NCI-H82 (cell line): ENCODE data around the gene IRF1.

Experiments
- DNase-seq: peaks from one replicate; lab custom pipeline; 2025; lab: John Stamatoyannopoulos, UW

IRF1 gene

DNA sequence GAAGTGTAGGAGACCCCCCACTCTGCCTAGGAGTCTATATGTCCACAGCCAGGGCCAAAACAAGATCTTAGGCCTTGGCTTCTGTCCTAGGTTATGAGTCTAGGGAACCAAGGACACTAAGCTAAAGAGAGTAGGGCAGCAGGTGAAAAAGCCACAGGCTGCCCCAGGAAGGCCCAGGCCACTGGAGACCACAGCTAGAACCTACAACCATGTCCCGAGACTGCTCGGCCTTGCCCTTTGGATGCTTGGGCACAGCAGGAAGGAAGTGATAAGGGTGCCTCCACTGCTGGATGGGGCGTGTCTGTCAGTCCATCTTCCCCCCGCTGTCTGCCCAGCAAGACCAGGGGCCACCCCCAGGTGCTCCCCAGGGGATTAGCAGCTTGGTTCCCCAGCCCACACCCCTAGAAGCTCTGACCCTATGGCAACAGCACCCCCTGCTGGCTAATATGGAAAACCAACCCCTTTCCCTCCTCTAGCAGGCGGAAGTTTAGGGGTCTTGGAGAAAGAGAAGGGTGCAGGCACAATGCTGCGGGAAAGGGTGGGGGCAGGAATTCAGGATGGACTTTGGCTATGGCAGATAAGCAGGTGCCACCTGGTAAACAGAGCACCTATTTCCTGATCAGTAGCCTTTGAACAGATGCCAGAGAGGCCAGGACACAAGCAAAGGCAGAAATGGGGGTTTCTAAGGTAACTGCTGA, 10.5 kb upstream of the IRF1 start:
- DNase-seq: peak; percentile 76

DNA sequence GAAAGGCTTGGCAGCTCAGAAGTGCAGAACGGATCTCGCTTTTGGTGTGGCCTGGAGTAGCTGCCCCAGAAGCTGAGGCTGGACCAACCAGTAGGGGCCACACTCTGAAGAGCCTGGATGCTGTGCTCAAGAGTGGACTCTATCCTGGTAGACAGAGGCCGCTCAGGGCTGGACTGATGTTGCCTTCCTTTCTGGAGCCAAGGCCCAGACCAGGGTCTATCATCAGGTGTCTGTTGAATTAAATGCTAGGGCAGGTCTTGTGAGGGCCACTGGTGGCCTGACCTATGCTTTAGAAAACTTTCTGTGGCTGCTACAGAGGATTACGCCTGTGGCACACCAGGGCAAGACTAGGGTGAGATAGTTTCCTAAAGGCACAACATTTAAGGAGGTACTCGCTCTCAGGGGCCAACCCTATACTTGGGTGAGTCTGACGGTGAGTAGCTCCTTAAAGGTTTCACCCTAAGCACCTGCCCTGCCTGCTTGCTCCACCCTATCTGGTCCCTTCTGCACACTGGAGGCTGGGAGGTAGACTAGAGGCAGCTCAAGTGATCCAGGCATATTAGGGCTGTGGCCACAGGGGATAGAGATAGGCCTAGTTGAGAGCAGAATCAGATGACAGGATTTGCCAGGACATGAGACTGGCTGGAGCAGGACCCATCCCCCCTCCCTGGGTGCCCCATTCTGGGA, 9.8 kb upstream of the IRF1 start:
- DNase-seq: no peak

DNA sequence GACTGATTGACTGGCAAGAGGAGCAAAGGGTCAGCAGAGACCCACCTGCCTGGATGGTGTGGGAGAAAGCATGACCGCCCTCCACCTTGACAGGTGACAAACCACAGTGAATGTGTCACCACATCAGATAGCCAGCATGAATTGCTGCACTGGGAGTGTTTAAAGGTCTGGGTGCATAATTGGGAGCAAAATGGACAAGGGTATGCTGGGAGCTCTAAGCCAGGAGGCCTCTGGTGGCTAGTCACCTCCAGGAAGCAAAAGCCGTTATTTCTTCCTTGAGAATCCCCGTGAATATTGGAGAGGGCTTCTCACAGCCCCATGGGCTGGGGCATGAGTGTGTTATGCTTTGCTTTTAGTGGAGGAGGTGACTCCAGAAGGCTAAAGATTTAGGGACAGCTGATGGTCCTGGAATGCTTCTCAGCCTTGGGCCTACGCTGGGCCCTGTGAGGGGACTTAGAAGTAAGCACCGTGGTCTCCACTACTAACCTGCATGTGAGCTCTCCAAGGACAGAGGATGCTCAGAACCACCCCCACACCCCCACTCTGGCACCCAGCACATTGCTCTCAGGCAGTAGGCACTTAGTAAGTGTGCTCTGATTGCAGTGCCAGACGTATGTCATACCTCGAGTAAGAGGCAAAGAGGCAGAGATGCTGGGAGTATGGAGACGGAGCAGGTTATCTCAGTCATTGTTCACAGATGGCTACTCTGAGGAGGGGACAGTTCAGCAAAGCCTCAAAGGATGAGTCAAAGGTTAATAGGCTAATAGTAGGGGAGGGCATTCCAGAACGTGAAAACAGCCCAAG, 9.1 kb upstream of the IRF1 start:
- DNase-seq: no peak

DNA sequence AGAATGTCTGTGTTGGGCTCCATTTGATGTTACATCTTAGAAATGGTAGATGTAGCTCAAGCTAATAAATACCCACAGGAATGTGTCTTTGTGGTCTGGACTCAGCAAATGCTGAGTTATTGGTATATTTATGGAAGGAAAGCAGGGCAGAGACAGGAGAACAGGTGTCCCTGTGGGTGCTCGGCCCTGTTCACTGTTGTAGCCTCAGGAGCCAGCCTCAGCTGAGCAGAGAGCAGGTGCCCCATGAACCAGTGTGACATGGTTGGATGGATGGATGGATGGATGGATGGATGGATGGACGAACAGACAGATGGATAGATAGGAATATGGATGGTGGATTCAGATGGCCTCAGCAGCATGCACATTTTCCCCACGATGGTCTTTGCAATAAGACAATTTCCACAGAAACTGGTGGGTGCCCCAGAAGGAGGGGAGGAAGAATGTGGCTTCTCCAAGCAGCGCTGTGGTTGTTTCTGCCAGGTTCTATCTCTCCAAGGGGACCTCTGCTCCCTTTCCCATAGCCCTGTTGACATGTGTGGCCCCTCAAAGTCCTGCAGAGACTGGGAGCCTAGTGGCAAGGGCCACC, 8.2 kb upstream of the IRF1 start:
- DNase-seq: no peak

DNA sequence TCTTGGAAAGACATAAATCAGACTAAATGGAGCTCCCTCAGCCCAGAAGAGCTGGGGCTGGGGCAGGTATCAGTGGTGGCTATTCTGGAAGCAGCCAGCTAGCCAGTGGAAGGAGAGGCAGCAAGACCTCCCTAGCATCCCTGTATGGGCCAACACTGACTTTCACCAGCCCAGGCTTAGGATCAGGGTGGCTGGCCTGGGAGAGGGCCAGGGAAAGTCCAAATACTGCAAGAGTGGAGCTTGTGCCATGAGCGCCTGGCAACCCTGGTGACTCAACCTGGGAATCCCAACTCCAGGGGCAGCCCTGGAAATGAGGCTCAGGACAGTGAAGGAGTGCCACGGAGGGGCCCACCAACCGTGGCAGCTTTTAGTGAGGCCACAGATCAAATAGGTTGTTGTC, 7.6 kb upstream of the IRF1 start:
- no peak for DNase-seq

DNA sequence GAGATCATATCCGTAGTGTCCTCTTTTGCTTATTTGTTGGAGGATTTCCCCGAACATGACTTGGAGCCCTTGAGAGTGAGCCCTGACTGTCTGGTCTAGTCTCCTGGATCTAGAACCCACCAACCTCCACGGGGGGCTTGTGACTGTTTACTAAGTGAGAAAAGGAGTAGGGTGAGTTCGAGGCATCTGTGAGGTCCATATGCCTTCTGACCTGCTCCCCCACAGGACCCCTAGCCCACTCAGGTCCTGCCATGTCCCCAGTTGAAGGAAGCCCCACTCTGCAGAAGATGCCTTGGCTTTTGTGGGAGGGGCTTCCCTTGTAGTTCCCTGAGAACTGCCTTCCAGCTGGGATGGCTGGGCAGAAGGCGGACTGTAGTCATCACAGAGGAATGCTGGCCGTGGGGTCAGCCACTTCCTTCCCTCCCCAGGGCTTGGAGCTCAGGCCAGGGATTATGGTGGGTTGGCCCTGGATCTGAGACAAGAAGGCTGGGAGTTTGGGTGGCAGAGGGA, 7.0 kb upstream of the IRF1 start:
- no peak for DNase-seq

DNA sequence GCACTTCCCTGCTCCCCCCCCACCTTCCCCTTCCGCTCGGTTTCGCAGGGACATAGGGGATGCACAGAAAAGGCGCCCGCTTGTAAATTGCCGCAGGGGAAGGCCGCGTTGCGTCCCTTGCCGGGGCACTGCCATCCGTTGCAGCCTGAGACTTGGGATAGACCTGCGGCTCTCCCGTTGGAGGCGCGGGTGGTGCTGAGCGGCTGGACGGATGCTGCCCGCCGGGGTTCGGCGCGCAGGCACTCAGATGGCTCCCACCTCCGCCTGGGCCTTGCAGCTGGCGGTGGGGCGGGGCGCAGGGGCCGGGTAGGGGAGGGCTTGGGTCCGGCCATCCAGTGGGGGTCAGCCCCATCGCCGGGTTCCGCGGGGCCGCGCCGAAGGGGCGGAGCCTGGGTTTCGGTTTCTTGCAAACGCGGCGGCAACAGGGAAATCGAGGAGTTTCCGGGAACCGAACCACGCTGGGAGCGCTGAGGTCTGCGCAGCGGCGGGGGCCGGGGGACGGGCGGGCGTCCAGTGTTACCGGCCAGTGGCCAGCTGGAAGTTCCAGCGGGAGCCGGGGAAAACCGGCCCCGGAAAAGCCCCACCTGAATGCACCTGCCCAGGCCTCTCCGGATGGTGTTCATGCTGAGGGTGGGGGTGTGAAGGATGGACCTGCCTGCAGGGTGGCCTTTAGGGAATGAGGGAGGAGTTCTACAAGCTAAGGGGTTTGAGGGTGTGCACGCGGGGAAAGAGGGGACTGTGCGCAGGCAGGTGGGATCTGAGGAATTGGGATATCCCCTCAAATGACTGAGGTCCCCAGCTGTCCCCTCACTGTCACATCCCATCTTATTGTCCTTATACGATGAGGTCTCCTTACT, 6.3 kb upstream of the IRF1 start:
- peak; percentile 32 for DNase-seq

DNA sequence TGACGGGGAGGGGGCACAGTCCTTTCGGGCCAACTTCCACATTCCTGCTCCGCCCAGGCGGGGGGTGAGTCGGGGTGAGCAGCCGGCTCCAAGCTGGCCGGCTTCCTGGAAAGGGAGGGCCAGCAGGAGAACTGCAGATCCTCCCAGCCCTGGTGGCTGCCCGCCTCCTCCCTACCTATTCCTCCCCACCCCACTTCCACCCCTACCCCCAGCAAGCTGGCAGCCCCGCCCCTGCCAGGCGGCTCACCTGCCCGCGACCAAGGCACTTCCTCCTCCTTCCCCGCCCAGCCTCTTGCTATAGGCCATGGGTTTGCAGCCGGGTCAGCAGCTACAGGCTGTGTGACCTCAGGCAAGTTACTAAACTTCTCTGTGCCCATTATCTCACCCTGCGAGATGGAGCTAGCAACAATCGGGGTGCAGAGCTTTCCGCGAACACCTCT, 5.6 kb upstream of the IRF1 start:
- peak; percentile 60 for DNase-seq

DNA sequence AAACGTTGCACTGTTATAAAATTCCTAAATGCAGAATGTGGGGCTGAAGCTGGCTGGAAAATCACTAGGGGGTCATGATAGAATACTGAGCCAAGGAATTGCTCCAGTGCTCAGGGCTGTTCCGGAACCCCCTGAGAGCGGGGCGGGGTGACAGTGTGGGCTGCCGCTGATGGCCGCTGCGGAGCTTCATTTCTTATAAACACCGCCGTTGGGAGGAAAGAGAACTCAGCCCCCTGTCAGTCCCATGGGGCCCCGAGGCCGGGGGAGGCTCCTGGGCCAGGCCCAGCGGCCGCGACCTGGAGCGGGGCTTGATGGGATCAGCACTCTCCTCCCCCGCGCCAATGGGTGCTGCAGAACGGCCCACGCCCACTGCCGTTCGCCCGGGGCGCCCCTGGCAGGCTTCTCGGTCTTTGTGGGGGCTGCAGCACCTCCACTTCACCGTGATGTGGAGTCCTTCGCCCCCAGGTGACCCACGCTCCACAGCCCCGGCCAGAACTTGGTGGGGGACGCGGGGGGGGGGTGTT, 5.2 kb upstream of the IRF1 start:
- DNase-seq: peak; percentile 82

DNA sequence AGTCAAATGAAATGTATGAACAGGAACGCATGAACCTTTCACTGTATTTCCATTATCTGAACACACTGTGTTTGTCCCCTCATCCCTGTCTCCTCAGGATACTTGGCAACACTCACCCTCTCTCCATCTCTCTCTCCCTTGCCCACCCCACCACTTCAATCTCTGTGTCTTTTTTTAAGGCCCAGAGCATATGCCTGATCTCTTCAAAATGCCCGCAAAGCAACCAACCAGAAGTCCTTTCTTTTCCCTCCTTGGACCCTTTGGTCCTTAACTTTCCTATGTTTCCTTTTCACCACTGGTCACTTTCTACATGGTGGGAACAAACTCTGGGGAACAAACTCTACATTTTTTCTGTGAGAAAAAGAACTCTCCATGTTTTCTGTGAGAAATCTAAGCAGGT, 3.2 kb upstream of the IRF1 start:
- no peak for DNase-seq

DNA sequence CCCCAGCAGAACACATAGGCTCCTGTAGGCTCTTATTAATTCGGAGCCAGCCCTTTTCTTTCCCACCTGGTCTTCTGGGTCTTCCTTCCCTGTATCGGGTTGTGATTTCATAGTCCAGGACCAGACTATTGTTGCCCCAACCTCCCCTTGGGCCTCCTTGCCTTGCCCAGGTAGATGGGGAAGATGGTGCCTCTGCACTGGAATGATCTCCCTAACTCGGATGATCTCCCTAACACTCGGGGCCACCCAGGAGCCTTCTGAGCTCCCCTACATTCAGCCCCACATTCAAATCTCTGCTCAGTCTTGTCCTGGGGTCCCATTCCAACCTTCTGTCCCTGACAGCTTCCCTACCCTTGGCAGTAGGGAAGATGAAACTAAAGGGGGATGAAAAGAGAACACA, 2.7 kb upstream of the IRF1 start:
- no peak for DNase-seq

DNA sequence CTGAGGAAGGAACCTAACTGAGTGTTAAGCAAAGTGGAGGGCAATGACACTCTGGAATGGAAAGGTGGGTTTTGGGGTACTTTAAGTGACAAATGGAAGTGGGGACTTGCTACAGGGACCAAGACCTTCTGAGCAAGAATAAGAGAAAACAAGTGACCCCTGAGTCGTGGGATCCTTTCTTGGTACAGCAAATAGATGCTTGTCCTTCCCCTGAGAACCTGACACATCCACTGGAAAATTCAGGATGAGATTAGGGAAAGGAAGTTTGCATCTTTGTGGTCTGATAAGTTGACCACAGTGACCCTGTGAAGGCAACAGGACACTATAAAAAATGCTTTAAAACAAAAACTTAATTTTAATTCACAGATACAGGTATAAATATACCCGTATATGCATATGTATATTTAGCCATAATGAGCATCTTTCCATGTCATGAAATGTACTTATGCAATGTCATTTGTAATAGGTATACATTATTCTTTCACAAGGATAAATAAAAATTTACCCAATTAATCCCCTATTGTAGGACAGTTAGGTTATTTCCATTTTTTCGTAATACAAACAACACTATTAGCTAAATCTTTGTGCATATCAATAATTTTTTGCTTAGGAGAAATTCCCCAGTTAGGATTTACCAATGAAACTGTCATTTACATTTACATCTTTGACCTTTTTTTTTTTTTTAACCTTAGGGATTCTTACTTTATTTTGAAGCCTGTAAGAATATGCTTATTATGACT, 2.0 kb upstream of the IRF1 start:
- DNase-seq: no peak

DNA sequence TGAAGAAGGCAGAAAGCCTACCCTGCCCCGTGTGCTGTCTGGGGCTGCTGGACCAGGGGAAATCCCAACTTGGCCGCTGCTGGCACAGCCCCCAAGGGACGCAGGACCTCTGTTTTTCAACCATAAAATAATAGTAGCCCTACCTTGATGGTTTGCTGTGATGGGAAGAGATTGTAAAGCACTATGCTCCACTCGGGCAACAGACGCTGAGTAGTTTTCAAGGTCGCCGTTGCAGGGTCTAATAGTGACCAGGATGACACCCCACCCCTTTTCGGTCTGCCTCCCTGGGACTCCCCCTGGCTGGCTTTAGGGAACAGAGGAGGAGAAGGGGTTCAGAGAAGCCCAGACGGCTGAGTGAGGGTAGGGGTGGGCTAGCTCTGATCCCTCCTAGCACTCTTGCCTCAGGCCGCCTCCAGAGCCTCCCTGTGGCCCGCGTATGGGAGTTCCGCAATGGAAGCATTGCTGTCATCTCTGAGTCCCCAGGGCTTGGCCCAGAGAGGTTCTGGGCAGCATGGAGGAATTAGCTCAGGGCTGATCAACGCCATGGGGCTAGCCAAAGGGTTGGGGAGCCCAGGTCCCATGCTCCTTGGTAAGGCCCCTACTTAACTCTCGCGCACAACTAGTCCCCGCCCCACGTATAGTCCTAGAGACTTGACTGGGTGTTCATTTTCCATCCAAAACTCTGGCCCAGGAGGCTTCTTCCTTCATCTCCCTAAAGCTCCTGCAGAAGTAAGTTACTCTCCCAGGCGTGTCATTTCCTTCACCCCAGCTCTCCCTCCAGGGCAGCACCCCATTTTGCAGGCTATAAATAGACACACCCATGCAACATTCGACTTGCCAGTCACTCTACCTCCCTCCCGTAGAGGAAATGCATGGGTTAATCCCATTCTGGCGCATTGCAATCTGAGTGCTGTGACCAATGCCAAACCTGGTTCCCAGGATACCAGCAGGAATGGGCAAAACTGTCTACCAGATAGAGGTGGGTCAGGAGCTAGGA, 1.1 kb upstream of the IRF1 start:
- no peak for DNase-seq

DNA sequence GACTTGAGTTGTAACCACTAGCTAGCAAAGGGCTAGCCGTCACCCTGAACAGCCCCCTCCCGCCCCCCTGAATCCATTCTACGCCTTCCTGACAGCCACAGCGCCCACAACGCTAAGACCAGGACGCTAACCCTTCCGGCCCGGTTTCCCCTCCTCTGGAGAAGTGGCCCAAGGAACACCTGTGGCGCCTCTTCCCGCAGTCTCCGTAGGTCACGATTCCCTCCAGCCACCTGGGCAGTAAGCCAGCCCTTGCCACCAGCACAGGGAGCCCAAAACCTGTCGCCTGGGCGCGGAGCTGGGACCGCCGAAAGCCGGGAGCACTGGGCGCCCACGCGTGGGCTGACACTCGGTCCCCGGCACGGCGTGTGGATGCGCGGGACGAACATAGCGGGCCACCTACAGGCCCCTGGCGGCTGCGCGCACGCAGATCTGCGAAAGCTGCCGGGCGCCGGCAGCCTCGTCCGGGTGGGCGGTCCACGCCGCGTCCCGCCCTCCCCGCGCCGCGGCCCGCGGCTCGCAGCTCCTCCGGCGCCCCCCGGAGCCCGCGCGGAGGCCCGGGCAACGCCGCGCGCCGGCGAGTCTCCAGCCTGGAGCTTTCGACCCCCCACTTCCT, 596 bp downstream of the IRF1 start:
- DNase-seq: peak; percentile 45

DNA sequence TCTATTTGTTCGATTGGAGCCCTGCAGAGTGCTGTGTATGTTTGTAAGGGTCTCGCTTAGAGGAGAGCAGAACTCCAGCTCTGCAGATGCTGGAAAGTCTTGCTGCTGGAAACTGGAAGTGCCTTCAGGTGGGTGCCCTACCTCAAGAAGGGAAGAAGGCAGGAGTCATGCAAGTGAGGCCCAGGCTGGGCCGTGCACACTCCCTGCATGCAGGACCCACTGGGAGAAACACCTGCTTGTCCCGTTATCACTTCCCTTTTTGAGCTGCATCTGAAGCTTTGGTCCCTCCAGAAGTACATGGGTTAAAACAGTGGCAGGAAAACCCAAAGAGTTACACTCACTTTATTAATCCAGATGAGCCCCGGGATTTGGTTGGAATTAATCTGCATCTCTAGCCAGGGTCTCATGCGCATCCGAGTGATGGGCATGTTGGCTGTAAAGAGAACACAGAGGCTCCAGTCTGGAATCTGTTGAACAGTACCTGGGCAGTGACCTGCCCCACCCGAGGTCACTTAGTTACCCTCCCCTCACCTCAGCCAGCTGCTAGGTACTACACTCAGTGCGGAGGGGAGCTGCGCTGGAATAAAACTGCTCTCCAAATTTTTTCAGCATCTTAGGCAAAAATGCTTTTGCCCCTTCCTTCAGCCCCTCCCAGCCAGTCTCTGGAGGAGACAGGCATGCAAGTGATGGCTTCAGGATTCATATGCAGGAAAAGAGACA, 1.4 kb downstream of the IRF1 start:
- no peak for DNase-seq

DNA sequence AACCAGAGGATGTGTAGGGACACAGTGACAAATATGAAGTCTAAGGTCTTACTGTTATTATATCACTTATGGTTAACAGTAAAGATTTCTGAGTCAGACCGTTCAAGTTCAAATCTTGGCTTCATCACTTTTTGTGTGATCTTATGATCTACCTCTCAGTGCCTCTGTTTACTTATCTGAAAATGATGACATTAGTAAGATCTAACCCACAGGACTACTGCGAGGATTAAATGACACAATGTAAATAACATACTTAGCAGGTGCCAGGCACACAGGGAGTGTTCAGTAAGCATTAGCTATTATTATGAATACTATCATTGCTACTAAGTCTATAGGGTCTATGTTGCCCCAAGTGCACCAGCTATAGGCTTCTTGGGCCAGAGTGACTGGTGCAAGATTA, 2.0 kb downstream of the IRF1 start:
- no peak for DNase-seq

DNA sequence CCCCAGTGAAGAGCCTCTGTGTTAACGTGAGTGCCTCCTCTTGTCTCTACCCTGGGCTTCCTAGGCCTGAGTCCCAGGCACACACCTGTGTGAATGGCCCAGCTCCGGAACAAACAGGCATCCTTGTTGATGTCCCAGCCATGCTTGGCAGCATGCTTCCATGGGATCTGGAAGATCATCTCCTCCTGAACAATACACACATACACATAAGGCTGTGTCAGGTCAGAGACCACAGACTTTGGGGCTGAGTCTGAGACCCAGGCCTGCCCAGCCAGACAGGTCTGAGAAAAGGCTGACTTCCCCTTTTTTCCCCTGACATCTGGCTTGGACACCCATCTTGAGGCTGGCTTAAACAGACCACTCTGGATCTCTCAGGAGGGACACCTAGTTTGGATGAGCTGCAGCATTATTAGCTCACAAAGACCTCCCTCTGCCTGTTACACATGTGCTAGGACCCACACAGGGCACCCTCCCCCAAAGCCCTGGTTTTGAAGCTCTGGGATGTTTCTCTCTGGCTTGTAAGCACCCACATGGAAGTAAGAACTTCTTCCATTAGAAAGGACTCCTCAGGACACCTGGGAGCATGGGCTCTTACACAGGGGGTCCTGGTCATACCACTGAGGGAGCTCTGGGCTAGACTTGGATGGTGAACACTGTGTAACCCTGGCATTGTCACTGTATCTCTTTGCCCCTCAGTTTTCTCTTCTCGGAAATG, 2.6 kb downstream of the IRF1 start:
- DNase-seq: no peak

DNA sequence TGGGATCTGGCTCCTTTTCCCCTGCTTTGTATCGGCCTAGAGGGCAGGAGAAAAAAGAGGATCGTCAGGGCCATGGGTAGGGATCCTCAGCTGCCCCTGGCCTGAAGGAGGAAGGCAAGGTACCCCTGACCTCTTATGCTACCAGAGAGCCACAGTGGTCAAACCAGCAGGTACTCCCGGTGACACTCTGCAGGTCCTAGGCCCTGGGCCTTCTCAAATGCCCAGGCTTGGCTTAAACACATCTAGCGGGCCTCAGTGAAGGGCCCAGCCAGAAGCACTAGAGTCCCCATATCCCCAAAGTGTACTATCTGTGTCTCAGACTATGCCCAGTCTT, 3.5 kb downstream of the IRF1 start:
- no peak for DNase-seq
